HepG2 (cell line): ENCODE results near the gene EFS. TPM values are rescaled to one million over a fixed set of nuclear protein-coding genes. Genes with fewer than 3 reads are reported as not detected.

Experiments
- ARHGAP35 ChIP-seq: sonication (generic); formaldehyde crosslinking; IDR thresholded peaks from 2 replicates; pipeline ENCODE4 v1.9.0; 2022; ENCODE audit warnings: mild to moderate bottlenecking, inconsistent platforms, moderate library complexity, missing genetic modification reagents, borderline replicate concordance
- CERS6 ChIP-seq: sonication (generic); formaldehyde crosslinking; IDR thresholded peaks from 2 replicates; pipeline ENCODE4 v1.5.0; 2020; ENCODE audit warnings: missing genetic modification reagents
- KDM3A ChIP-seq: IDR thresholded peaks from 2 replicates; pipeline ENCODE4 v1.6.1; 2018; ENCODE audit warnings: low read depth, missing compliant biosample characterization
- MTA3 ChIP-seq: sonication (generic); formaldehyde crosslinking; IDR thresholded peaks from 2 replicates; pipeline ENCODE4 v1.4.0; 2020; ENCODE audit warnings: missing genetic modification reagents
- ZBTB42 ChIP-seq: sonication (generic); formaldehyde crosslinking; IDR thresholded peaks from 2 replicates; pipeline ENCODE4 v1.5.0; 2020; ENCODE audit warnings: mild to moderate bottlenecking, missing genetic modification reagents
- ZGPAT ChIP-seq: IDR thresholded peaks from 2 replicates; pipeline ENCODE4 v1.6.1; 2016; ENCODE audit warnings: mild to moderate bottlenecking
- ZNF256 ChIP-seq: sonication (generic); formaldehyde crosslinking; conservative IDR thresholded peaks from 2 replicates; pipeline ENCODE4 v1.4.0; 2020; ENCODE audit warnings: missing genetic modification reagents
- ZNF33B ChIP-seq: sonication (generic); formaldehyde crosslinking; IDR thresholded peaks from 2 replicates; pipeline ENCODE4 v1.5.1; 2020; ENCODE audit warnings: mild to moderate bottlenecking, missing genetic modification reagents
- ZNF407 ChIP-seq: sonication (generic); formaldehyde crosslinking; IDR thresholded peaks from one replicate; pipeline ENCODE4 v1.5.1; 2020; ENCODE audit warnings: mild to moderate bottlenecking, missing genetic modification reagents; ENCODE audit errors: not compliant biosample characterization
- ZNF513 ChIP-seq: sonication (generic); formaldehyde crosslinking; conservative IDR thresholded peaks from 2 replicates; pipeline ENCODE4 v1.5.0; 2020; ENCODE audit warnings: missing genetic modification reagents
- ZNF576 ChIP-seq: sonication (generic); formaldehyde crosslinking; IDR thresholded peaks from 2 replicates; pipeline ENCODE4 v1.4.0; 2020; ENCODE audit warnings: mild to moderate bottlenecking, missing genetic modification reagents
- ZNF607 ChIP-seq: sonication (generic); formaldehyde crosslinking; IDR thresholded peaks from 2 replicates; pipeline ENCODE4 v1.5.1; 2020; ENCODE audit warnings: missing genetic modification reagents, mild to moderate bottlenecking, borderline replicate concordance
- ZNF772 ChIP-seq: sonication (generic); formaldehyde crosslinking; IDR thresholded peaks from 2 replicates; pipeline ENCODE4 v1.5.0; 2020; ENCODE audit warnings: mild to moderate bottlenecking, missing genetic modification reagents
- ZNF841 ChIP-seq: sonication (generic); formaldehyde crosslinking; IDR thresholded peaks from 2 replicates; pipeline ENCODE4 v1.8.1; 2023; ENCODE audit warnings: missing genetic modification reagents, borderline replicate concordance
- ZSCAN21 ChIP-seq: sonication (generic); formaldehyde crosslinking; IDR thresholded peaks from 2 replicates; pipeline ENCODE4 v1.8.0; 2022; ENCODE audit warnings: mild to moderate bottlenecking, missing genetic modification reagents, moderate library complexity, borderline replicate concordance
- polyA plus RNA-seq, 8 experiments: library from polyadenylated mRNA; depleted of rRNA in 3 of 8; stranded (reverse) in 7 of 8; unstranded in 1 of 8; fragments of >200 nt; fragmentation: Illumina TruSeq in 4 of 8; extraction: Trizol in 4 of 8; gene quantifications; 2 replicates each; pipeline versions ENCODE4 v1.2.1 to v1.2.3, GENCODE V29; 2011 to 2016; ENCODE audit warnings: low read depth in 4 of 8, missing spikeins in 1 of 8, mixed read lengths in 1 of 8; ENCODE audit not compliant: insufficient read depth in 1 of 8
- total RNA-seq, 5 experiments: library from RNA; depleted of rRNA; stranded (reverse); fragments of >200 nt; fragmentation: Illumina TruSeq; extraction: Trizol; gene quantifications; 2 replicates each; pipeline ENCODE4 v1.2.3, GENCODE V29; 2016; ENCODE audit warnings: low read depth in 1 of 5

Gene EFS
- total and polyA plus RNA-seq, 2 of the 13 experiments (the other 11 are each of a cell fraction or from before 2014, with no cell fraction given): not detected

GRCh38 chr14:23306412-23307145, 58.4 kb downstream of the EFS start, which contains the start of gene BCL2L2 (continued):
- TF ChIP-seq ZNF841 (CRISPR knock-in tag): no peak
- TF ChIP-seq ZNF407: peak; percentile 99
- TF ChIP-seq ZNF513 (CRISPR knock-in tag): 0 out of 2 replicates have a peak, but pooled peaks have one; percentile 34
- TF ChIP-seq ZGPAT (CRISPR knock-in tag): peak; percentile 99
- no peak for TF ChIP-seq MTA3 (CRISPR knock-in tag)
- TF ChIP-seq ZNF256 (CRISPR knock-in tag): no peak; the same call in 1 of the 2 replicates
- TF ChIP-seq ZSCAN21 (CRISPR knock-in tag): peak; percentile 93
- peak; percentile 95 for TF ChIP-seq ZNF33B
- peak; percentile 70; the same call in 1 of the 2 replicates for TF ChIP-seq ZNF772
- 0 out of 2 replicates have a peak, but pooled peaks have one; percentile 60 for TF ChIP-seq ZBTB42 (CRISPR knock-in tag)
- peak; percentile 92; the same call in 1 of the 2 replicates for TF ChIP-seq ARHGAP35 (CRISPR knock-in tag)
- TF ChIP-seq CERS6 (CRISPR knock-in tag): no peak
- TF ChIP-seq ZNF576: no peak
- TF ChIP-seq ZNF607 (CRISPR knock-in tag): no peak
- peak; percentile 92 for TF ChIP-seq KDM3A (CRISPR knock-in tag)
